IMR-90 (cell line): ENCODE data around the gene TOGARAM2. TPM values are rescaled to one million over a fixed set of nuclear protein-coding genes. Genes with fewer than 3 reads are reported as not detected.

Source experiments
- ATAC-seq: fragments of 200-7000 bp; cut with Tn5 transposase; 2 replicates; pipeline ENCODE4 v1.9.1; 2020; ENCODE audit warnings: low read depth, mild to moderate bottlenecking, moderate library complexity
- BruUV-seq: library from RNA; stranded (reverse); fragments of 400-500 nt; replicated peaks from 2 replicates; lab custom pipeline; 2021; lab: Mats Ljungman, UMichigan
- CTCF ChIA-PET: fragments of 300-600 bp; formaldehyde crosslinking; extraction: SDS; loops from one replicate; lab custom pipeline; 2021; ENCODE audit warnings: antibody characterized with exemption; lab: Yijun Ruan, JAX
- POLR2A ChIA-PET: fragments of 300-600 bp; sonication (Branson Sonifier 250); formaldehyde crosslinking; loops from one replicate; lab custom pipeline; 2022; ENCODE audit warnings: antibody characterized with exemption; ENCODE audit not compliant: unreplicated experiment; lab: Charles Lee
- DNase-seq: peaks from one replicate; pipeline ENCODE4 v3.0.0; 2013
- H2AFZ ChIP-seq: replicated peaks from 2 replicates; pipeline ENCODE3; 2013; ENCODE audit warnings: low read length, mild to moderate bottlenecking; ENCODE audit not compliant: poor library complexity
- H2AK5ac ChIP-seq: 2 replicates; pipeline ENCODE4 v1.6.1; 2013; ENCODE audit warnings: low read depth, low read length, inconsistent platforms
- H2AK9ac ChIP-seq: replicated peaks from 2 replicates; pipeline ENCODE3; 2013; ENCODE audit warnings: mild to moderate bottlenecking, low read depth, low read length, moderate library complexity; ENCODE audit not compliant: poor library complexity
- H2BK120ac ChIP-seq: 2 replicates; pipeline ENCODE4 v1.6.1; 2013; ENCODE audit warnings: low read depth, low read length, inconsistent platforms
- H2BK15ac ChIP-seq: 3 replicates; pipeline ENCODE4 v1.6.1; 2013; ENCODE audit warnings: low read depth, low read length, inconsistent platforms
- H2BK20ac ChIP-seq: 2 replicates; pipeline ENCODE4 v1.6.1; 2013; ENCODE audit warnings: low read depth, mild to moderate bottlenecking, inconsistent platforms, low read length, moderate library complexity
- H2BK5ac ChIP-seq: 2 replicates; pipeline ENCODE4 v1.6.1; 2013; ENCODE audit warnings: mild to moderate bottlenecking, low read depth, low read length, inconsistent platforms; ENCODE audit not compliant: poor library complexity, severe bottlenecking
- H3K14ac ChIP-seq: replicated peaks from 2 replicates; pipeline ENCODE4 v1.6.1; 2013; ENCODE audit warnings: low read depth, low read length, inconsistent platforms
- H3K18ac ChIP-seq: 2 replicates; pipeline ENCODE4 v1.6.1; 2013; ENCODE audit warnings: low read depth, low read length, control low read depth
- H3K23ac ChIP-seq: 2 replicates; pipeline ENCODE4 v1.6.1; 2013; ENCODE audit warnings: low read depth, low read length, inconsistent platforms
- H3K27ac ChIP-seq: 2 replicates; pipeline ENCODE4 v1.5.1; 2013; ENCODE audit warnings: mild to moderate bottlenecking, control low read depth, low read length; ENCODE audit not compliant: insufficient read depth
- H3K27me3 ChIP-seq: 2 replicates; pipeline ENCODE4 v1.6.1; 2013; ENCODE audit warnings: low read length; ENCODE audit not compliant: control insufficient read depth, insufficient read depth
- H3K36me3 ChIP-seq: 2 replicates; pipeline ENCODE4 v1.6.1; 2013; ENCODE audit warnings: low read length, mixed read lengths; ENCODE audit not compliant: control insufficient read depth, insufficient read depth
- H3K4ac ChIP-seq: 2 replicates; pipeline ENCODE4 v1.6.1; 2013; ENCODE audit warnings: low read depth, low read length, inconsistent platforms
- H3K4me1 ChIP-seq: 2 replicates; pipeline ENCODE4 v1.6.1; 2013; ENCODE audit warnings: low read length, mixed read lengths; ENCODE audit not compliant: control insufficient read depth, insufficient read depth
- H3K4me2 ChIP-seq: 2 replicates; pipeline ENCODE4 v1.6.1; 2013; ENCODE audit warnings: low read depth, mild to moderate bottlenecking, control low read depth, low read length, moderate library complexity
- H3K4me3 ChIP-seq: 2 replicates; pipeline ENCODE4 v1.5.1; 2013; ENCODE audit warnings: low read depth, mild to moderate bottlenecking, control low read depth, low read length, moderate library complexity; ENCODE audit not compliant: insufficient read depth
- H3K56ac ChIP-seq: 2 replicates; pipeline ENCODE4 v1.6.1; 2013; ENCODE audit warnings: low read length, inconsistent platforms; ENCODE audit not compliant: insufficient read depth; ENCODE audit errors: extremely low read depth
- H3K79me1 ChIP-seq, 2 experiments: 2 replicates each; pipeline ENCODE4 v1.6.1; 2013; ENCODE audit warnings: low read length in 2 of 2, inconsistent platforms in 1 of 2, low read depth in 1 of 2
- H3K9ac ChIP-seq: 2 replicates; pipeline ENCODE4 v1.6.1; 2013; ENCODE audit warnings: low read depth, low read length, control low read depth
- H3K9me1 ChIP-seq: 2 replicates; pipeline ENCODE4 v1.6.1; 2013; ENCODE audit warnings: low read length, inconsistent platforms; ENCODE audit not compliant: insufficient read depth
- H3K9me3 ChIP-seq: 2 replicates; pipeline ENCODE4 v1.6.1; 2013; ENCODE audit warnings: low read length; ENCODE audit not compliant: control insufficient read depth, insufficient read depth
- H4K20me1 ChIP-seq: 2 replicates; pipeline ENCODE4 v1.6.1; 2013; ENCODE audit warnings: low read length, inconsistent platforms; ENCODE audit not compliant: insufficient read depth
- H4K5ac ChIP-seq: 2 replicates; pipeline ENCODE4 v1.6.1; 2013; ENCODE audit warnings: mild to moderate bottlenecking, low read depth, low read length, control low read depth
- H4K8ac ChIP-seq, 2 experiments: 2 replicates each; pipeline ENCODE4 v1.6.1; 2013; ENCODE audit warnings: low read depth in 2 of 2, low read length in 2 of 2, control low read depth in 1 of 2, inconsistent platforms in 1 of 2
- H4K91ac ChIP-seq: 2 replicates; pipeline ENCODE4 v1.6.1; 2013; ENCODE audit warnings: low read depth, low read length, inconsistent platforms; ENCODE audit not compliant: insufficient read depth
- BHLHE40 ChIP-seq: fragments of 150-350 bp; IDR thresholded peaks from 2 replicates; pipeline ENCODE4 v1.6.1; 2016; ENCODE audit warnings: mild to moderate bottlenecking, low read depth, low read length
- CEBPB ChIP-seq: IDR thresholded peaks from 2 replicates; pipeline ENCODE4 v1.6.1; 2012; ENCODE audit warnings: low read depth, low read length, improper control_type of control experiment
- WGBS, 2 experiments: methylation state at CpG; one replicate each; pipeline versions ENCODE4 v1.1.5 to v1.1.7; 2013; ENCODE audit warnings: missing lambda C conversion rate in 2 of 2; ENCODE audit not compliant: insufficient read length in 1 of 2; ENCODE audit errors: extremely low coverage in 2 of 2; 5-methylcytosine and 5-hydroxymethylcytosine counted together
- dilution Hi-C: fragments of 300-500 bp; cut with HindIII; formaldehyde crosslinking; loops from one replicate; pipeline ENCODE4 v1.14.3; 2018; ENCODE audit warnings: low sequenced_read_pairs; ENCODE audit not compliant: unreplicated experiment
- in situ Hi-C: fragments of 300-500 bp; cut with MboI; formaldehyde crosslinking; loops from 3 replicates; pipeline ENCODE4 v1.14.3; 2019; ENCODE audit warnings: low sequenced_read_pairs, inconsistent platforms, mixed read lengths
- intact Hi-C: fragments of 100-400 bp; cut with micrococcal nuclease; formaldehyde crosslinking; loops from 2 replicates; pipeline ENCODE4 v1.10.0; 2022
- polyA plus RNA-seq, 3 experiments: library from polyadenylated mRNA; depleted of rRNA; stranded (reverse); fragments of >200 nt; gene quantifications; 2 replicates each; pipeline ENCODE4 v1.2.3, GENCODE V29; 2012; ENCODE audit warnings: low replicate concordance in 1 of 3
- total RNA-seq: library from RNA; depleted of rRNA; stranded (reverse); fragments of >200 nt; gene quantifications from 2 replicates; pipeline ENCODE4 v1.2.3, GENCODE V29; 2012

TOGARAM2 gene
- total and polyA plus RNA-seq, 2 of the 4 experiments (the other 2 are of a cell fraction), result under 0.01 to 0.38 TPM

GRCh38 chr2:28951910-28952835 is 28.9 kb upstream of the TOGARAM2 start:
- POLR2A ChIA-PET, result no interaction called here
- in situ Hi-C loops, result no loop called here

More at GRCh38 chr2:28951910-28952835, 28.9 kb upstream of the TOGARAM2 start:
- BruUV-seq, result no TSS peak
- no peak overlapping the region for H3K56ac ChIP-seq
- no peak overlapping the region for H3K4ac ChIP-seq
- H2AFZ ChIP-seq, result no peak overlapping the region
- WGBS, 2 experiments, result 72% methylated on average over 3 of the region's 13 CpGs; no CpG with 5 or more reads in 1 of the 2 experiments
- peak overlapping the region; percentile 4; the same call in 1 of the 2 replicates for H3K14ac ChIP-seq
- H3K23ac ChIP-seq, result no peak overlapping the region
- no peak overlapping the region for H2AK9ac ChIP-seq
- H4K20me1 ChIP-seq, result peaks cover 6% of the 10 kb centered on the region; the same call in 1 of the 2 replicates
- no peaks in the 10 kb centered on the region for H3K27me3 ChIP-seq
- H2AK5ac ChIP-seq, result no peak overlapping the region
- no peak overlapping the region for H4K8ac ChIP-seq
- H4K5ac ChIP-seq, result no peak overlapping the region
- H3K4me2 ChIP-seq, result peak overlapping the region; percentile 33
- peaks cover 8% of the 10 kb centered on the region for H3K4me1 ChIP-seq
- peak; percentile 18 for DNase-seq
- H3K27ac ChIP-seq, result no peak overlapping the region
- TF ChIP-seq CEBPB (peak; percentile 73), BHLHE40 (no peak)
- dilution Hi-C loops (loop anchor here (25.0 kb wide), 1 partner anchor 885 kb away; no protein-coding TSS in a partner anchor), intact Hi-C loops (no loop called here)
- H3K9ac ChIP-seq, result no peak overlapping the region
- no peak overlapping the region for H2BK20ac ChIP-seq
- peaks cover 0 to 6% of the 10 kb centered on the region in 2 experiments; a peak in 1 of 4 replicates for H3K79me1 ChIP-seq
- peak; percentile 24; the same call in 1 of the 2 replicates for ATAC-seq
- H2BK5ac ChIP-seq, result no peak overlapping the region
- peaks cover 4% of the 10 kb centered on the region for H3K36me3 ChIP-seq
- no peak overlapping the region for H2BK15ac ChIP-seq
- CTCF ChIA-PET, result interaction anchor here (0.6 to 2.7 kb wide), 3 partner anchors 101 to 1032 kb away, joined by 4 to 8 read pairs (median 7); no protein-coding TSS in a partner anchor
- no peak overlapping the region for H2BK120ac ChIP-seq
- peaks cover 6% of the 10 kb centered on the region; the same call in 1 of the 2 replicates for H3K9me3 ChIP-seq
- no peak overlapping the region for H4K91ac ChIP-seq
- H3K9me1 ChIP-seq, result peaks cover 7% of the 10 kb centered on the region; the same call in 1 of the 2 replicates
- no peak overlapping the region for H3K4me3 ChIP-seq
- no peak overlapping the region for H3K18ac ChIP-seq
